Hematopoietic multipotent progenitor cell treated with erythropoietin and hydrocortisone succinate and interleukin-3 and kit ligand, for 4 days (in vitro differentiated cells): ENCODE data around the gene ANKS3.

Experiments
- DNase-seq: peaks from one replicate; pipeline ENCODE4 v3.0.0-alpha.2; 2015

Gene ANKS3

GRCh38 chr16:4734063-4734729 is at the start of gene ANKS3, which contains the start of gene DNAAF8:
Gene ANKS3, minus strand, starts transcription at chr16:4734271. Its CDS starts 4,122 bp downstream, at chr16:4730149.
Gene DNAAF8, plus strand, starts transcription at chr16:4734537. Its CDS starts 1,978 bp downstream, at chr16:4736515.
- peak; percentile 98 for DNase-seq

GRCh38 chr16:4783251-4783950 is 49.3 kb upstream of the ANKS3 start:
- no peak for DNase-seq

GRCh38 chr16:4780235-4780634 is 46.2 kb upstream of the ANKS3 start:
- DNase-seq: no peak

- DNase-seq: no peak
These were observed 44.0 kb upstream of the ANKS3 start for GRCh38 chr16:4778050-4778392.

- DNase-seq: no peak
These were observed 43.4 kb upstream of the ANKS3 start for GRCh38 chr16:4777339-4778049.

- no peak for DNase-seq
These were observed 42.2 kb upstream of the ANKS3 start for GRCh38 chr16:4776141-4776705.

- no peak for DNase-seq
These were observed 40.9 kb upstream of the ANKS3 start for GRCh38 chr16:4775005-4775404.

- no peak for DNase-seq
These were observed 38.3 kb upstream of the ANKS3 start for GRCh38 chr16:4772351-4772750.

- DNase-seq: no peak
These were observed 37.6 kb upstream of the ANKS3 start for GRCh38 chr16:4771646-4772045.

- DNase-seq: no peak
These were observed 35.2 kb upstream of the ANKS3 start for GRCh38 chr16:4769306-4769638.

GRCh38 chr16:4768549-4769305 is 34.7 kb upstream of the ANKS3 start:
- DNase-seq: peak; percentile 98

- DNase-seq: peak; percentile 49
These were observed 33.9 kb upstream of the ANKS3 start for GRCh38 chr16:4767872-4768548.

- peak; percentile 98 for DNase-seq
These were observed 33.0 kb upstream of the ANKS3 start, which contains the start of gene ZNF500 for GRCh38 chr16:4766875-4767628. Gene ZNF500, minus strand, starts transcription at chr16:4767162. Its CDS starts 1,184 bp downstream, at chr16:4765978.

- no peak for DNase-seq
These were observed 31.7 kb upstream of the ANKS3 start for GRCh38 chr16:4765511-4766474.

- no peak for DNase-seq
These were observed 29.7 kb upstream of the ANKS3 start for GRCh38 chr16:4763791-4764190.

GRCh38 chr16:4762205-4762604 is 28.1 kb upstream of the ANKS3 start:
- no peak for DNase-seq

- DNase-seq: no peak
These were observed 26.3 kb upstream of the ANKS3 start for GRCh38 chr16:4760221-4760910.

GRCh38 chr16:4755687-4756086 is 21.6 kb upstream of the ANKS3 start:
- DNase-seq: no peak

- no peak for DNase-seq
These were observed 20.8 kb upstream of the ANKS3 start for GRCh38 chr16:4754865-4755264.

GRCh38 chr16:4753227-4753626 is 19.2 kb upstream of the ANKS3 start:
- no peak for DNase-seq
